Upper lobe of right lung (tissue), 1 donor: ENCODE results near the gene TMEM87B. TPM values are rescaled to one million over a fixed set of nuclear protein-coding genes. Genes with fewer than 3 reads are reported as not detected.
A peak's percentile ranks its signal among the peaks of the same experiment; 100 is the strongest.

Experiments used
- ATAC-seq: fragments of 200-7000 bp; cut with Tn5 transposase; one replicate; pipeline ENCODE4 v1.9.1; 2020; ENCODE audit warnings: mild to moderate bottlenecking, moderate library complexity
- DNase-seq: peaks from one replicate; pipeline ENCODE4 v3.0.0-alpha.2; 2020
- H3K27ac ChIP-seq: fragments of 200-600 bp; one replicate; pipeline ENCODE4 v1.8.0; 2022
- H3K27me3 ChIP-seq: fragments of 200-600 bp; one replicate; pipeline ENCODE4 v1.8.0; 2022; ENCODE audit warnings: mild to moderate bottlenecking
- H3K36me3 ChIP-seq: fragments of 200-600 bp; one replicate; pipeline ENCODE4 v1.8.0; 2022
- H3K4me1 ChIP-seq: fragments of 200-600 bp; one replicate; pipeline ENCODE4 v1.8.0; 2022
- H3K4me3 ChIP-seq: fragments of 200-600 bp; one replicate; pipeline ENCODE4 v1.8.0; 2022; ENCODE audit warnings: mild to moderate bottlenecking
- H3K9me3 ChIP-seq: fragments of 200-600 bp; one replicate; pipeline ENCODE4 v1.8.0; 2022
- intact Hi-C: fragments of 100-400 bp; cut with DNase I; formaldehyde crosslinking; loops from one replicate; pipeline ENCODE4 v1.11.0; 2022
- total RNA-seq: library from RNA; stranded (reverse); fragmentation: NEBNext Ultra II Directional; extraction: Animal tissue kit (Norgen Biotek cat#: 25700); gene quantifications from one replicate; pipeline ENCODE4 v1.2.1, GENCODE V29; 2021
- TF ChIP-seq, protein P1 (sequence below): fragments of 200-600 bp; IDR thresholded peaks from one replicate; pipeline ENCODE4 v1.8.0; 2022; ENCODE audit warnings: antibody characterized with exemption
- donor health status: DM: no; HTN: yes; CAD: no; lungs with severe emphysema.

TMEM87B gene
- total RNA-seq, 1 donor from 2014 or later, result 28.0 TPM

DNA sequence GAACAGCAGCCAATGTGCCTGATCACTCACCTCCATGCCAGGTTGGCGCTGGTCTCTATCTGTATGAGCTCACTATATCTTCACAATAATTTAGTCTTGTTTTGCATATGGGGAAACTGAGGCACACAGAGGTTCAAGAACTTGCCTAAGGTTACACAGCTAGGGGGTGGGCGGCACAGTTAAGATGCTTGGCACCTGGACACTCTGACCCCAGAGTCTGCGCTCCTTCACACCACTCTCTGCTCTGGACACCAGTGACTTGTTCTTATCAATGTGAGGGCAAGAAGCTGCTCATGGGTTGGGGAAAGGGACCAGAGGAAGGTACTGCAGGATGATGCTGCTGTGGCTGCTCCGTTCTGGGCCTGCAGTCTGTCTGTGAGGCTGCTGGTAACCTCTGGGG, 110.2 kb downstream of the TMEM87B start:
- no peak overlapping the region for H3K4me3 ChIP-seq
- H3K4me1 ChIP-seq, result no peaks in the 10 kb centered on the region
- H3K9me3 ChIP-seq, result no peaks in the 10 kb centered on the region
- no peak overlapping the region for H3K27ac ChIP-seq
- no peaks in the 10 kb centered on the region for H3K36me3 ChIP-seq
- no peak for ATAC-seq
- TF ChIP-seq, protein P1, sequence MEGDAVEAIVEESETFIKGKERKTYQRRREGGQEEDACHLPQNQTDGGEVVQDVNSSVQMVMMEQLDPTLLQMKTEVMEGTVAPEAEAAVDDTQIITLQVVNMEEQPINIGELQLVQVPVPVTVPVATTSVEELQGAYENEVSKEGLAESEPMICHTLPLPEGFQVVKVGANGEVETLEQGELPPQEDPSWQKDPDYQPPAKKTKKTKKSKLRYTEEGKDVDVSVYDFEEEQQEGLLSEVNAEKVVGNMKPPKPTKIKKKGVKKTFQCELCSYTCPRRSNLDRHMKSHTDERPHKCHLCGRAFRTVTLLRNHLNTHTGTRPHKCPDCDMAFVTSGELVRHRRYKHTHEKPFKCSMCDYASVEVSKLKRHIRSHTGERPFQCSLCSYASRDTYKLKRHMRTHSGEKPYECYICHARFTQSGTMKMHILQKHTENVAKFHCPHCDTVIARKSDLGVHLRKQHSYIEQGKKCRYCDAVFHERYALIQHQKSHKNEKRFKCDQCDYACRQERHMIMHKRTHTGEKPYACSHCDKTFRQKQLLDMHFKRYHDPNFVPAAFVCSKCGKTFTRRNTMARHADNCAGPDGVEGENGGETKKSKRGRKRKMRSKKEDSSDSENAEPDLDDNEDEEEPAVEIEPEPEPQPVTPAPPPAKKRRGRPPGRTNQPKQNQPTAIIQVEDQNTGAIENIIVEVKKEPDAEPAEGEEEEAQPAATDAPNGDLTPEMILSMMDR, result no peak
- DNase-seq, result peak; percentile 34
- intact Hi-C loops, result no loop called here
- H3K27me3 ChIP-seq, result no peaks in the 10 kb centered on the region

DNA sequence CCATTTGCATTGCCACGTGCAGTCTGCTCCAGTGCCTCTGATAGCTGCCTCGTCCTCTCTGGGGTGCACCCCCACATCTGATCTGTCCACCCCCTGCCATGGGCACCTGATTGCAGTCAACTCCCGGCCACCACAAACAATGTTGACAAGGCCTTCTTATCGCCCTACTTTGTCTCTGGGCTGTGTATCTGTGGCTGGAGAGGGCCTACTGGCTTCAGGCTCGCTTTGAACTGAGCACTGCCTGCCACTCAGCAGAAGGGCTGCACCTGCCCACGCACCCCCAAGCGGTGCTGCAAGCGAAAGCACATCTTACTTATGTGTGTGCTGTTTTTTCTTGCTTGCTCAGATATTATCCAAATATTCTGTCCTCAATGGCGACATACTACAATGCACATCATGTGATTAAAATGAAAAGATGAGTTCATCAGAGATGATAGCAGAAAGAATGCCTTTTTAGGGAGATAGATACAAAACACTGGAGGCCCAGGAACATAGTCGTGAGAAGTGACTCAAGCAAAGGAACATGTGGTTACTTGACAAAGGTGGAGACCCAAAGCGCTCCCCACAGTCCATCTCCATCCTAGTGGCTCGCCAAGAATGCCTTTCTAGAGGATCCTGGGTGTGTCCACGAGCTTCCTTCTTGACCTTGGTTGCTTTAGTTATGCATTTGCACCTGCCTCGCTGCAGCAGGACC, 111.9 kb downstream of the TMEM87B start:
- DNase-seq (peak; percentile 19), ATAC-seq (no peak)
- Histone ChIP-seq H3K9me3 (no peaks in the 10 kb centered on the region), H3K4me3 (no peak overlapping the region), H3K27me3 (no peaks in the 10 kb centered on the region), H3K36me3 (no peaks in the 10 kb centered on the region), H3K27ac (no peak overlapping the region), H3K4me1 (no peaks in the 10 kb centered on the region)
- TF ChIP-seq, protein P1, result no peak
- intact Hi-C loops, result no loop called here

DNA sequence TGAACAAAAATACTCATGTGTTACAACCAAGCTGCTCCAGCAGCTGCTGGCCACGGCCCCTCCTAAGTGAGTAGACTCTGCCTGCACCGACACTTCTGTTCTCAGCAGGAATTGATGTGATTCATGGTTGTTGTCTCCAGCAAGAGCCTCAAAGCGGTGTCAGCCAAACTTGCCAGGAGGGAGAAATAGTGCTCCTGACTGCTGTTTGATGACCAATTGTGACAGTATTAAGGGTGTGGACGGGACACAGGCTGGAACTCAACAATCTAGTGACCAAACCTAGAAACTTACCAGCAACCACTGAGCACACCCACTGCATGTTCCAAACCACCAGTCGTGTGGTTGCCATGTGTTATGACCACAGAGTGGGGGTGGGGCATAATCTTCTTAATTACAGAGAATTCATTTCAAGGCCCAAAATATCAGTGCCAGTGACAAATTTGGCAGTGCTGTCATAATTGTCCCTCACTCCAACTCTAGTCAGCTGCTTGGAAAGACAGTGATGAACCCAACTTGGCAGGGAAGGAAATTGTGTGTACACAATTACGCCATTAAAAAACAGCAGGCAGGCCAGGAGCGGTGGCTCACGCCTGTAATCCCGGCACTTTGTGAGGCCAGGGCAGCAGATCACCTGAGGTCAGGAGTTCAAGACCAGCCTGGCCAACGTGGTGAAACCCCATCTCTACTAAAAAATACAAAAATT, 113.5 kb downstream of the TMEM87B start:
- peak; percentile 22 for DNase-seq
- no peaks in the 10 kb centered on the region for H3K4me1 ChIP-seq
- no peaks in the 10 kb centered on the region for H3K36me3 ChIP-seq
- H3K4me3 ChIP-seq, result no peak overlapping the region
- intact Hi-C loops, result no loop called here
- ATAC-seq, result no peak
- TF ChIP-seq, protein P1, result no peak
- no peak overlapping the region for H3K27ac ChIP-seq
- no peaks in the 10 kb centered on the region for H3K27me3 ChIP-seq
- no peaks in the 10 kb centered on the region for H3K9me3 ChIP-seq

Other genes with a start within 250 kb of the TMEM87B start
- gene ANAPC1, start 171.1 kb upstream of the TMEM87B start, total RNA-seq, result 29.4 TPM
- gene MERTK, start 156.7 kb upstream of the TMEM87B start, total RNA-seq, result 17.3 TPM
- 5.4 TPM for gene FBLN7, start 83.1 kb downstream of the TMEM87B start, total RNA-seq
- 5.2 TPM for gene ZC3H8, start 199.8 kb downstream of the TMEM87B start, total RNA-seq
- gene ZC3H6, start 220.3 kb downstream of the TMEM87B start, total RNA-seq, result 16.6 TPM